Measurements from ENCODE around the gene PRAMEF13.
"Not testable (repeated sequence)": the region's sequence is repeated elsewhere in the genome, so short reads cannot be mapped to it uniquely, and the experiment has no call there.

PRAMEF13 gene

DNA sequence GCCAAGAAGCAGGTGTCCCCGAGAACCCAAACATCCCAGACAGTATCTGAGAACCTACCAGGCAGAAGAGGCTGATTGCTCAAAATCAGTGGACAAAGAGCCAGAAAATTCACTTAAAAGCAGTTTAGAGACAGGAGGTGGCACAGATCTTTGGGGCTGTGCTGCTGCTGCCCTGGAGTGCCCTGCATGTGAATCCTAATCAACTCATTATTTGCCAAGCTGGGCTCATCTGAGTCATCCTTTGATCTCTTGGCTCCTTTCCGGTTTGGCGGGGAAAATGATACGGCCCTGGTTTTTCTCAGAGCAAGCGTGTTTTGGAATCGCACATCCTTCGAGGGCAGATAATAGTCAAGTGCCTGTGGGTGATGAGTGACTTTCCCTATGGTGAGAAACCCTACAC lies 15.4 kb upstream of the PRAMEF13 start:
- not testable (repeated sequence) for H3K4me3 ChIP-seq (ENCODE audit: low read length, poor library complexity, severe bottlenecking); H3K9me3 ChIP-seq (ENCODE audit: insufficient read depth, low read depth, low read length); H3K9ac ChIP-seq (ENCODE audit: low read depth, low read length, poor library complexity, severe bottlenecking); H3K79me2 ChIP-seq (ENCODE audit: insufficient read depth, low read length); H3K4me1 ChIP-seq (ENCODE audit: insufficient read depth, low read length, poor library complexity, severe bottlenecking); H3K36me3 ChIP-seq (ENCODE audit: insufficient read depth, low read length); H2AFZ ChIP-seq (ENCODE audit: low read length); H3K27me3 ChIP-seq (ENCODE audit: insufficient read depth, low read length, poor library complexity, severe bottlenecking); H3F3A ChIP-seq (ENCODE audit: low read depth); H3K9me2 ChIP-seq (replicated peaks; ENCODE audit: low read depth, low read length); H4K20me1 ChIP-seq (ENCODE audit: insufficient read depth, low read length, poor library complexity, severe bottlenecking); H3K4me2 ChIP-seq (ENCODE audit: low read depth, low read length, poor library complexity, severe bottlenecking)

DNA sequence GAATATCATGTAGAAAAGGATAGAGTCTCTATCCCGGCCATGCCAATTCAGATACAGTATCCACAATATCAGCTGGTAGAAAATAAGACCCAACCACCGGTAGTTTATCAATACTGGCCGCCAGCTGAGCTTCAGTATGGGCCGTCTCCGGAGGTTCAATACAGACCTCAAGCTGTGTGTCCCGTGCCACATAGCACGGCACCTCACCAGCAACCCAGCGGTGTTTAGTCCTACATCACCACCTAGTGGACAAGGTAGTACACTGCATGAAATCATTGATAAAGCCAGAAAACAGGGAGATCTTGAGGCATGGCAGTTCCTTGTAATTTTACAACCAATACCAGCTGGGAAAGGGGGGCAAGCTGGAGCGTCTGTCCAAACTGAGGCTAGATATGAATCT lies 7.5 kb upstream of the PRAMEF13 start:
- H3K4me1 ChIP-seq (ENCODE audit: insufficient read depth, low read length, poor library complexity, severe bottlenecking), result not testable (repeated sequence)

DNA sequence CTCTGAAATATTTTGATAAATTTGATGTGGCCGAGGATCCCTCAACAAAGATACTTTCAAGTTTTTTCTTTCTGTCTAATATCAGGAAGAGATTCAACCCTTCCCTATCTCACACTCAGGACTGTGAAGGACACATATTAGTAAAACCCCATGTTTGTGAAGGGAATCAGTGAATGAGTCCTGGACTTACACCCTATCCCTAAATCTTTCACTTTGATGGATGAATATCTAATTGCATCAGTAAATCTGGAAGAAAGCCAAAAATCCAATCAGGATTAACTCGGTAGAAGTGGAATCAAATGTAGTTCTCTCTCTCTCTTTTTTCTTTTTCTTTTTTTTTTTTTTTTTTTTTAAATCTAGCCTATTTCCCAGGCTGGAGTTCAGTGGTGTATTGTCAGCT lies 29.7 kb downstream of the PRAMEF13 start, which contains the start of gene PRAMEF9:
Gene PRAMEF9, plus strand, starts transcription at position 301 of the 400 bp plus-strand sequence. CDS start 3,433 bp downstream, outside the sequence.
- not testable (repeated sequence) for H3K36me3 ChIP-seq (ENCODE audit: insufficient read depth, low read length); H2AFZ ChIP-seq (ENCODE audit: low read length); H3F3A ChIP-seq (ENCODE audit: low read depth); H3K4me2 ChIP-seq (ENCODE audit: low read depth, low read length, poor library complexity, severe bottlenecking); H3K4me3 ChIP-seq (ENCODE audit: low read length, poor library complexity, severe bottlenecking); H3K4me1 ChIP-seq (ENCODE audit: insufficient read depth, low read length, poor library complexity, severe bottlenecking); H3K9me3 ChIP-seq (ENCODE audit: insufficient read depth, low read depth, low read length); H3K9me2 ChIP-seq (replicated peaks; ENCODE audit: low read depth, low read length); H3K27me3 ChIP-seq (ENCODE audit: insufficient read depth, low read length, poor library complexity, severe bottlenecking); H3K79me2 ChIP-seq (ENCODE audit: insufficient read depth, low read length); H4K20me1 ChIP-seq (ENCODE audit: insufficient read depth, low read length, poor library complexity, severe bottlenecking); H3K9ac ChIP-seq (ENCODE audit: low read depth, low read length, poor library complexity, severe bottlenecking)

More for the DNA sequence above, 7.5 kb upstream of the PRAMEF13 start:
- H3K9me2 ChIP-seq (replicated peaks; ENCODE audit: low read depth, low read length); H3K9ac ChIP-seq (ENCODE audit: low read depth, low read length, poor library complexity, severe bottlenecking); H3K4me2 ChIP-seq (ENCODE audit: low read depth, low read length, poor library complexity, severe bottlenecking); H3K79me2 ChIP-seq (ENCODE audit: insufficient read depth, low read length); H3K4me3 ChIP-seq (ENCODE audit: low read length, poor library complexity, severe bottlenecking); H3K27me3 ChIP-seq (ENCODE audit: insufficient read depth, low read length, poor library complexity, severe bottlenecking); H3K9me3 ChIP-seq (ENCODE audit: insufficient read depth, low read depth, low read length); H4K20me1 ChIP-seq (ENCODE audit: insufficient read depth, low read length, poor library complexity, severe bottlenecking); H2AFZ ChIP-seq (ENCODE audit: low read length); H3F3A ChIP-seq (ENCODE audit: low read depth); H3K36me3 ChIP-seq (ENCODE audit: insufficient read depth, low read length): not testable (repeated sequence)

DNA sequence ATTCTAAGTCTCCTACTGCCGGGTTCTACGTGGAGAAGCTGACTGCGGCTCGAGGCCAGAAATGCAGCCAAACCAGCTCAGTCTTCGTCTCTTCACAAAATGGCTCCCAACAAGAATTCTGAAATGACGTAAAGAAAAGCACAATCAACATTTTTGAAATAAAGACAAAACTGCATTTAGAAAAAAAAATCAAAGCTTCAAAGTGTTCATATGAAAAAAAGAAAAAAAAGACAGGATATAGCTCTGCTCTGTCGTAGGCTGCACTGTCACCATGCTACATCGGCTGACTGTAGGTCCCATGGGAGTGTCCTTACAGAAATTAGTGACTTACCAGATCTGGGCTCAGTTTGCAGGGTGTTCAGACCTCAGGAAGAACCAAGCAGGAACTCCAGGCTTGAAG lies 35.7 kb downstream of the PRAMEF13 start, which contains the start of gene HNRNPCL4:
Gene HNRNPCL4, minus strand, starts transcription at position 101 of the 400 bp plus-strand sequence. CDS start 164 bp downstream, outside the sequence.
- H3K27me3 ChIP-seq (ENCODE audit: insufficient read depth, low read length, poor library complexity, severe bottlenecking); H3K9me2 ChIP-seq (replicated peaks; ENCODE audit: low read depth, low read length); H3K9me3 ChIP-seq (ENCODE audit: insufficient read depth, low read depth, low read length); H3K4me1 ChIP-seq (ENCODE audit: insufficient read depth, low read length, poor library complexity, severe bottlenecking); H3K36me3 ChIP-seq (ENCODE audit: insufficient read depth, low read length); H2AFZ ChIP-seq (ENCODE audit: low read length); H3K4me2 ChIP-seq (ENCODE audit: low read depth, low read length, poor library complexity, severe bottlenecking); H3K9ac ChIP-seq (ENCODE audit: low read depth, low read length, poor library complexity, severe bottlenecking); H3K79me2 ChIP-seq (ENCODE audit: insufficient read depth, low read length); H4K20me1 ChIP-seq (ENCODE audit: insufficient read depth, low read length, poor library complexity, severe bottlenecking); H3F3A ChIP-seq (ENCODE audit: low read depth); H3K4me3 ChIP-seq (ENCODE audit: low read length, poor library complexity, severe bottlenecking): not testable (repeated sequence)

DNA sequence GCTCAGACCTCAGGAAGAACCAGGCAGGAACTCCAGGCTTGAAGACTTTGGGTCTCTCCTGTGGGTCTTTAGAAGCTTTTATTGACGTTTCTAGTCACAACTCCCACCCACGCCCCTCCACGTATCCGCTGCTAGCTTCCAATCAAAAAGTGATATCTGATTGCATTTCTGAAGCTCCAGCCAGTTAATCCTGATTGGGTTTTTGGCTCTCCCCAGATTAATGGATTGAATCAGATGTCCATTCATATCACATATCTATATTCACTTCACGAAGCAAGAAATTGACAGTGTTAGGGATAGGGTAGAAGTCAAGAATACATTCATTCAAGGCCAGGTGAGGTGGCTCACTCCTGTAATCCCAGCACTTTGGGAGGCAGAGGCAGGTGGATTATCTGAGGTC lies 45.3 kb downstream of the PRAMEF13 start, which contains the start of gene PRAMEF26:
Gene PRAMEF26, minus strand, starts transcription at position 101 of the 400 bp plus-strand sequence. CDS start 2,914 bp downstream, outside the sequence.
- not testable (repeated sequence) for H3K36me3 ChIP-seq (ENCODE audit: insufficient read depth, low read length); H3K4me2 ChIP-seq (ENCODE audit: low read depth, low read length, poor library complexity, severe bottlenecking); H3K9me3 ChIP-seq (ENCODE audit: insufficient read depth, low read depth, low read length); H4K20me1 ChIP-seq (ENCODE audit: insufficient read depth, low read length, poor library complexity, severe bottlenecking); H3K9me2 ChIP-seq (replicated peaks; ENCODE audit: low read depth, low read length); H2AFZ ChIP-seq (ENCODE audit: low read length); H3K79me2 ChIP-seq (ENCODE audit: insufficient read depth, low read length); H3F3A ChIP-seq (ENCODE audit: low read depth); H3K27me3 ChIP-seq (ENCODE audit: insufficient read depth, low read length, poor library complexity, severe bottlenecking); H3K4me1 ChIP-seq (ENCODE audit: insufficient read depth, low read length, poor library complexity, severe bottlenecking); H3K4me3 ChIP-seq (ENCODE audit: low read length, poor library complexity, severe bottlenecking); H3K9ac ChIP-seq (ENCODE audit: low read depth, low read length, poor library complexity, severe bottlenecking)

All from Loucy (cell line).